Astrocyte of the cerebellum (primary cell): ENCODE measurements around the gene RGMB.

Experiments used
- DNase-seq: peaks from one replicate; pipeline ENCODE4 v3.0.0-alpha.2; 2011; ENCODE audit warnings: low read depth
- H3K4me3 ChIP-seq: 2 replicates; pipeline ENCODE4 v1.5.1; 2011; ENCODE audit warnings: mild to moderate bottlenecking, low read depth, low read length, moderate library complexity
- CTCF ChIP-seq: IDR thresholded peaks from 2 replicates; pipeline ENCODE4 v1.5.1; 2012; ENCODE audit warnings: low read length, low read depth, moderate library complexity, mild to moderate bottlenecking; ENCODE audit errors: missing control alignments
- in situ Hi-C: cut with HindIII; loops from 2 replicates; pipeline ENCODE4 v1.10.0; 2017; ENCODE audit warnings: low sequenced_read_pairs

The RGMB gene

GRCh38 chr5:98798371-98798770 lies 24.9 kb downstream of the RGMB start:
- in situ Hi-C loops, result no loop called here
- no peak for DNase-seq
- no peak for TF ChIP-seq CTCF
- H3K4me3 ChIP-seq, result no peak overlapping the region

GRCh38 chr5:98798847-98799246 lies 25.4 kb downstream of the RGMB start:
- in situ Hi-C loops, result no loop called here
- TF ChIP-seq CTCF, result no peak

GRCh38 chr5:98804066-98804465 lies 30.6 kb downstream of the RGMB start:
- DNase-seq, result no peak
- in situ Hi-C loops, result no loop called here
- H3K4me3 ChIP-seq, result no peak overlapping the region
- no peak for TF ChIP-seq CTCF

More at GRCh38 chr5:98798847-98799246, 25.4 kb downstream of the RGMB start:
- no peak overlapping the region for H3K4me3 ChIP-seq
- no peak for DNase-seq

- DNase-seq, result no peak
- H3K4me3 ChIP-seq, result no peak overlapping the region
- in situ Hi-C loops, result no loop called here
- no peak for TF ChIP-seq CTCF
Measured at GRCh38 chr5:98805070-98805469, 31.6 kb downstream of the RGMB start.

- DNase-seq, result no peak
- in situ Hi-C loops, result no loop called here
- H3K4me3 ChIP-seq, result no peak overlapping the region
Measured at GRCh38 chr5:98807806-98808205, 34.3 kb downstream of the RGMB start.

GRCh38 chr5:98810206-98810605 lies 36.7 kb downstream of the RGMB start:
- in situ Hi-C loops, result no loop called here
- no peak for DNase-seq
- H3K4me3 ChIP-seq, result no peak overlapping the region
- TF ChIP-seq CTCF, result no peak

More at GRCh38 chr5:98807806-98808205, 34.3 kb downstream of the RGMB start:
- no peak for TF ChIP-seq CTCF

- no peak for DNase-seq
- in situ Hi-C loops, result no loop called here
- no peak overlapping the region for H3K4me3 ChIP-seq
- no peak for TF ChIP-seq CTCF
Measured at GRCh38 chr5:98813755-98814154, 40.3 kb downstream of the RGMB start.
